Nephron progenitor cell (in vitro differentiated cells): ENCODE data around the gene RPL26.

ENCODE experiments used
- DNase-seq: peaks from one replicate; pipeline ENCODE4 v3.0.0; 2021
- H3K27ac Mint-ChIP-seq: 2 replicates; pipeline ENCODE4 v1.8.0; 2021; ENCODE audit warnings: mild to moderate bottlenecking, moderate library complexity, mixed read lengths
- H3K27me3 Mint-ChIP-seq: 2 replicates; pipeline ENCODE4 v1.8.0; 2021; ENCODE audit warnings: mild to moderate bottlenecking, low read depth, mixed read lengths; ENCODE audit not compliant: poor library complexity
- H3K36me3 Mint-ChIP-seq: 2 replicates; pipeline ENCODE4 v1.8.0; 2021; ENCODE audit warnings: low read depth, mixed read lengths
- H3K4me1 Mint-ChIP-seq: 2 replicates; pipeline ENCODE4 v1.8.0; 2021; ENCODE audit warnings: mixed read lengths
- H3K4me3 Mint-ChIP-seq: 2 replicates; pipeline ENCODE4 v1.8.0; 2021; ENCODE audit warnings: mild to moderate bottlenecking, moderate library complexity, mixed read lengths
- H3K9me3 Mint-ChIP-seq: 2 replicates; pipeline ENCODE4 v1.8.0; 2021; ENCODE audit warnings: mild to moderate bottlenecking, moderate library complexity, mixed read lengths
- TF ChIP-seq, protein P1 (sequence below): fragments of 200-600 bp; sonication (generic); IDR thresholded peaks from 2 replicates; pipeline ENCODE4 v1.5.0; 2021; ENCODE audit warnings: antibody characterized with exemption

The RPL26 gene

DNA sequence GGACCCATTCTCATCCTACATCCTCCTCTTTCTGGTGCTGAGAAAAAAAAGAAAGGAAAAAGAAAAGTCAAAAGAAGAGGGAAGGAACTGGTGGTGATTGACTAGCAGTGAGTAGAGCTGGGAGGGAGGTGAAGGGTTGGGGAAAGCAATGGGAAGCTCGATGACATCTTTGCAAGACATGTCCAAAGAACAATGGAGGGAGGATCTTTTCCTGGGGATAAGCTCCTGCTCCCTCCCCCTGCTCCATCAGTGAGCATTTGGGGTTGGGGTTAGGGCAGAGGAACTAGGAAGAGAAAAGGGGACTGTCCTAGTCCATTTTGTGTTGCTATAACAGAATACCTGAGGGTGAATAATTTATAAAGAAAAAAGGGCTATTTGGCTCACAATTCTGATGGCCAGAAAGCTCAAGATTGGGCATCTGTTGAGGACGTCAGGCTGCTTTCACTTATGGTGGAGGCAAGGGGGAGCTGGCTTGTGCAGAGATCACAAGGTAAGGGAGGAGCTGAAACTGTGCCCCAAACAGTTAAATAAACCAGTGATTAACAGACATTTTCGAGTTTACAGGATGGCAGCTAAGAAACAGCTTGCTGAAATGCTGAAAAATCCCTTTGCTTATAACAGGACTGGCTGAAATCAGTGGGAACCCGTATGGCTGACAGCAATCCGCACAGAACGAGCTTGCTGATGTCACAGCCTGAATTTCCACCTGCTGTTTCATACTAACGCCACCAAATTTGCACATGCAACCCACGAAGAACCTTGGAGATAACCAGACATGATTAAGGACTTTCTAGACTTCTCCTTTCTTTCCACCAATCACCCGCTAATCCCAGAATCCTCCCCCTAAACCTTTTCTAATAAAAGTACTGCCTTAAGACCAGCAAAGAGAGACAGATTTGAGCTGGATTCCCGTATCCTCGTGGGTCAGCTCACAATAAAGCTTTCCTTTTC lies 44.9 kb downstream of the RPL26 start:
- H3K4me3 Mint-ChIP-seq: no peak overlapping the region
- no peaks in the 10 kb centered on the region for H3K36me3 Mint-ChIP-seq
- peaks cover 23% of the 10 kb centered on the region for H3K4me1 Mint-ChIP-seq
- H3K9me3 Mint-ChIP-seq: no peaks in the 10 kb centered on the region
- TF ChIP-seq, protein P1, sequence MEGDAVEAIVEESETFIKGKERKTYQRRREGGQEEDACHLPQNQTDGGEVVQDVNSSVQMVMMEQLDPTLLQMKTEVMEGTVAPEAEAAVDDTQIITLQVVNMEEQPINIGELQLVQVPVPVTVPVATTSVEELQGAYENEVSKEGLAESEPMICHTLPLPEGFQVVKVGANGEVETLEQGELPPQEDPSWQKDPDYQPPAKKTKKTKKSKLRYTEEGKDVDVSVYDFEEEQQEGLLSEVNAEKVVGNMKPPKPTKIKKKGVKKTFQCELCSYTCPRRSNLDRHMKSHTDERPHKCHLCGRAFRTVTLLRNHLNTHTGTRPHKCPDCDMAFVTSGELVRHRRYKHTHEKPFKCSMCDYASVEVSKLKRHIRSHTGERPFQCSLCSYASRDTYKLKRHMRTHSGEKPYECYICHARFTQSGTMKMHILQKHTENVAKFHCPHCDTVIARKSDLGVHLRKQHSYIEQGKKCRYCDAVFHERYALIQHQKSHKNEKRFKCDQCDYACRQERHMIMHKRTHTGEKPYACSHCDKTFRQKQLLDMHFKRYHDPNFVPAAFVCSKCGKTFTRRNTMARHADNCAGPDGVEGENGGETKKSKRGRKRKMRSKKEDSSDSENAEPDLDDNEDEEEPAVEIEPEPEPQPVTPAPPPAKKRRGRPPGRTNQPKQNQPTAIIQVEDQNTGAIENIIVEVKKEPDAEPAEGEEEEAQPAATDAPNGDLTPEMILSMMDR: no peak
- no peak overlapping the region for H3K27ac Mint-ChIP-seq
- no peak for DNase-seq
- H3K27me3 Mint-ChIP-seq: peaks cover 4% of the 10 kb centered on the region

DNA sequence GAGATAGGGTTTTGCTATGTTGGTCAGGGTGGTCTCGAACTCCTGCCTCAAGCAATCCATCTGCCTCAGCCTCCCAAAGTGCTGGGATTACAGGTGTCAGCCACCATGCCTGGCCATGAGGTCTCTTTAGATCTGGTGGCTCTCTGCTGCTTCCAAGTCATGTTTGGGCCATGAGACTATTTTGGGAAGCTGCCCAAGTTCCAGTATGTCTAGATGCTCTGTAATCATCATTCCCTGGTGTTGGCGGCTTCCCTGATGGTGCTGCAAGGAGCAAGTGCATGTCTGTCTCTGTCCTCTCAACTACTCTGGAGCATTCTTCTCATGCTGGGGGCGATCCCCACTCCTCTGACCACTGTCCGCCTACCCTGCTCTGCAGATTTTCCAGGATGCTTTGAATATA lies 49.7 kb downstream of the RPL26 start:
- H3K9me3 Mint-ChIP-seq: no peaks in the 10 kb centered on the region
- no peaks in the 10 kb centered on the region for H3K36me3 Mint-ChIP-seq
- no peak overlapping the region for H3K4me3 Mint-ChIP-seq
- no peak for DNase-seq
- H3K27me3 Mint-ChIP-seq: peaks cover 6% of the 10 kb centered on the region
- TF ChIP-seq, protein P1: no peak
- peaks cover 24% of the 10 kb centered on the region for H3K4me1 Mint-ChIP-seq
- H3K27ac Mint-ChIP-seq: no peak overlapping the region

DNA sequence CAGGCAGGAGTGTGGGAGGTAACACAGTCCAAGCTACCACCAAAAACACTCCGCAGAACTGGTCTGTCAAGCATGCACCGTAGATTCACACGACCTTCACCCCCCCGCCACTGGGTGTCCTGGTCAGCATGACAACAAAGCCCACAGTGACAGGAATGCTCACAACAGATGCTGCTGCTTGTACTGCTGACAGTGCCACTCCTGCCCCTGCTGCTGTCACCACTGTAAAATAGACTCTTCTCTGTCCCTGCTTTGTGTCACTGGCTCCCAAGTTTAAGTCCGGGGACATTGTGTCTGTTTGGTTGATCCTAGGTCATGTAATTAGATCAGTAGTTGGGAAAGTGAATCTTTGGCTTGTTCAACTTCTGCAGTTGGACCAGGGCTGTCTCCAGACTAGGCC lies 50.3 kb downstream of the RPL26 start:
- peak; percentile 35 for DNase-seq
- Mint-ChIP-seq H3K36me3 (no peaks in the 10 kb centered on the region), H3K27me3 (peaks cover 6% of the 10 kb centered on the region), H3K4me3 (no peak overlapping the region), H3K4me1 (peaks cover 18% of the 10 kb centered on the region), H3K9me3 (no peaks in the 10 kb centered on the region), H3K27ac (no peak overlapping the region)
- TF ChIP-seq, protein P1: no peak

DNA sequence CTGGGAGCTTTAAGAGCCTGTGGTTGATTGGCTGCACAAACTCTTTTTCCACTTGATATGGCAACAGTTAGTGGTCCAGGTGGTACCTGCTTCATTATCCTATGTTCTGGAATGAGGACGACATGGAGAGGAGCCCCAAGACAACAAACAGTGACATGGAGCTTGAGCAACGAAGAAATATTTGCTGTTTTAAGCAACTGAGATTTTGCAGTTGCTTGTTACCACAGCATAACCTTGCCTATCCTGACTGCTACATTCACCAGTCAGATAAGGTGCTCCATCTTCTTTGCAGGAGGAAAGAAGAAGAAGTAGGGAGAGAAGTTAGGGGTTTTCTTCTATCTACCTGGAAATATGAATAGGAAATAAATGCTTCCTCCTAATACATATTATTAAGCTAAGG lies 50.9 kb downstream of the RPL26 start:
- no peak for DNase-seq
- Mint-ChIP-seq H3K36me3 (no peaks in the 10 kb centered on the region), H3K27me3 (peaks cover 6% of the 10 kb centered on the region), H3K27ac (no peak overlapping the region), H3K4me1 (peaks cover 19% of the 10 kb centered on the region), H3K9me3 (no peaks in the 10 kb centered on the region), H3K4me3 (no peak overlapping the region)
- TF ChIP-seq, protein P1: no peak
